ENCODE data around the gene SNX11.

DNA sequence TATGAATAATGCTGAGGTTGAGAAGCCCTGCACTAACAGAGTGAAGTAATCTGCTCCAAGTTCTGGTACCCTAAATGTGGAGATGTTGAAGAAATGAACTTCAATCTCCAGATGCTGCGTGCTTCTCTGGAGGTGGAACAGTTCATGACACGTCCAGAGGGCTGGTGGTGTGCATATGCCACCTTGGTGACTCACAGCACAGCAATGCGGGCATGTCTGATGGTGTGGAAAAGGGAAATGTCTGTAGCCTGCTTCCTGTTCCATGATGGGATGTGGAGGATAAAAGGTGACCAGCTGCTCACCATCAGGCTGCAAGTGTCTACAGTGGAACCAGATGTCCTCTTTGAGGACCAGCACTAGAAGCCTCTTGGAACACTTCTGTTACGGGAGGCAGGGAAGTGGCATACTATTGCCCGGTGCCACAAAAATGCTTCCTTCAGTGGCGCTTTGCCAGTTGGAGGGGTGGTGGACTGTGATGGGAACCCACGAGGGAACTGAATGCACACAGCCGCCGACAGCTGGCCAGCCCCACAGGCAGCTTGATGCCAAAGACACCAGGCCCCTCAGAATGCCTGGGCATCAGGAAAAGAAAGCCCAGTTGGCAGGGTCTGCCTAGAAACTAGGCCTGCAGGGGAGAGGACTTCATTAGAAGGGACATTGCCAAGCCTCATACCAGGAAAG, 19.9 kb downstream of the SNX11 start:
- TF ChIP-seq EP300 (conservative IDR thresholded peaks at IDR 0.05; ENCODE audit: poor library complexity, severe bottlenecking) (no peak), POLR2AphosphoS5 (IDR thresholded peaks at IDR 0.05) (no peak), EZH2 (IDR thresholded peaks at IDR 0.05; ENCODE audit: borderline replicate concordance, insufficient read depth, low read length, poor library complexity, severe bottlenecking) (no peak), CTCF (IDR thresholded peaks at IDR 0.05; ENCODE audit: poor library complexity, severe bottlenecking) (no peak), RAD21 (conservative IDR thresholded peaks at IDR 0.05) (no peak), TAF1 (IDR thresholded peaks at IDR 0.05; ENCODE audit: low read depth) (no peak), SMC3 (conservative IDR thresholded peaks at IDR 0.05; ENCODE audit: poor library complexity) (no peak), MXI1 (conservative IDR thresholded peaks at IDR 0.05; ENCODE audit: poor library complexity, severe bottlenecking) (no peak)
- TF ChIP-seq, protein P1, sequence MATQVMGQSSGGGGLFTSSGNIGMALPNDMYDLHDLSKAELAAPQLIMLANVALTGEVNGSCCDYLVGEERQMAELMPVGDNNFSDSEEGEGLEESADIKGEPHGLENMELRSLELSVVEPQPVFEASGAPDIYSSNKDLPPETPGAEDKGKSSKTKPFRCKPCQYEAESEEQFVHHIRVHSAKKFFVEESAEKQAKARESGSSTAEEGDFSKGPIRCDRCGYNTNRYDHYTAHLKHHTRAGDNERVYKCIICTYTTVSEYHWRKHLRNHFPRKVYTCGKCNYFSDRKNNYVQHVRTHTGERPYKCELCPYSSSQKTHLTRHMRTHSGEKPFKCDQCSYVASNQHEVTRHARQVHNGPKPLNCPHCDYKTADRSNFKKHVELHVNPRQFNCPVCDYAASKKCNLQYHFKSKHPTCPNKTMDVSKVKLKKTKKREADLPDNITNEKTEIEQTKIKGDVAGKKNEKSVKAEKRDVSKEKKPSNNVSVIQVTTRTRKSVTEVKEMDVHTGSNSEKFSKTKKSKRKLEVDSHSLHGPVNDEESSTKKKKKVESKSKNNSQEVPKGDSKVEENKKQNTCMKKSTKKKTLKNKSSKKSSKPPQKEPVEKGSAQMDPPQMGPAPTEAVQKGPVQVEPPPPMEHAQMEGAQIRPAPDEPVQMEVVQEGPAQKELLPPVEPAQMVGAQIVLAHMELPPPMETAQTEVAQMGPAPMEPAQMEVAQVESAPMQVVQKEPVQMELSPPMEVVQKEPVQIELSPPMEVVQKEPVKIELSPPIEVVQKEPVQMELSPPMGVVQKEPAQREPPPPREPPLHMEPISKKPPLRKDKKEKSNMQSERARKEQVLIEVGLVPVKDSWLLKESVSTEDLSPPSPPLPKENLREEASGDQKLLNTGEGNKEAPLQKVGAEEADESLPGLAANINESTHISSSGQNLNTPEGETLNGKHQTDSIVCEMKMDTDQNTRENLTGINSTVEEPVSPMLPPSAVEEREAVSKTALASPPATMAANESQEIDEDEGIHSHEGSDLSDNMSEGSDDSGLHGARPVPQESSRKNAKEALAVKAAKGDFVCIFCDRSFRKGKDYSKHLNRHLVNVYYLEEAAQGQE (IDR thresholded peaks at IDR 0.05; ENCODE audit: borderline replicate concordance) = no peak

Data from neural cell (in vitro differentiated cells).